Adipocyte (in vitro differentiated cells): ENCODE measurements around the gene ERVW-1.
A peak's percentile ranks its signal among the peaks of the same experiment; 100 is the strongest.
"Not testable (repeated sequence)": the region's sequence is repeated elsewhere in the genome, so short reads cannot be mapped to it uniquely, and the experiment has no call there.

Source experiments
- DNase-seq: peaks from one replicate; pipeline ENCODE4 v3.0.0-alpha.2; 2015; ENCODE audit warnings: low read depth
- H3K27me3 ChIP-seq: replicated peaks from 2 replicates; pipeline ENCODE4 v1.7.0; 2013; ENCODE audit warnings: mild to moderate bottlenecking, low read length, moderate library complexity; ENCODE audit not compliant: control insufficient read depth, insufficient read depth
- H3K36me3 ChIP-seq: 2 replicates; pipeline ENCODE4 v1.7.0; 2013; ENCODE audit warnings: low read length, mild to moderate bottlenecking, moderate library complexity; ENCODE audit not compliant: control insufficient read depth, insufficient read depth, severe bottlenecking
- H3K4me1 ChIP-seq: 2 replicates; pipeline ENCODE4 v1.7.0; 2013; ENCODE audit warnings: mild to moderate bottlenecking, low read length, moderate library complexity; ENCODE audit not compliant: control insufficient read depth, insufficient read depth
- H3K4me3 ChIP-seq: 2 replicates; pipeline ENCODE4 v1.7.0; 2013; ENCODE audit warnings: mild to moderate bottlenecking, low read length, moderate library complexity
- H3K9ac ChIP-seq: 2 replicates; pipeline ENCODE4 v1.7.0; 2013; ENCODE audit warnings: mild to moderate bottlenecking, low read length, moderate library complexity
- H3K9me3 ChIP-seq: 2 replicates; pipeline ENCODE4 v1.7.0; 2013; ENCODE audit warnings: mild to moderate bottlenecking, low read length, moderate library complexity; ENCODE audit not compliant: control insufficient read depth

Gene ERVW-1

DNA sequence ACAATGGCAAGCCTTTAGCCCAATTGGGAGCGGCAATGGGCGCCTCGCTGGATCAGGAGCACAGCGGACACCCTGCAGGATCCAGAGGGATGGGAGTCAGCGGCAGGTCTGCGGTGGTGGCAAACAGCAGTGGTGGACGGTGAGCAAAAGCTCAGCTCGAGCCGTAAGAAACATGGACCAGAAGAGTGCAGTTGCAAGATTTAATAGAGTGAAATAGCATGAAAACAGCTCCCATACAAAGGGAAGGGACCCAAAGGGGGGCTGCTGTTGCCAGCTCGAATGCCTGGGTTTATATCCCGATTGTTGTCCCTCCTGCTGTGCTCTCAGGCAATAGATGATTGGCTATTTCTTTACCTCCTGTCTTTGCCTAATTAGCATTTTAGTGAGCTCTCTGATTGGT is at the start of gene ERVW-1:
TSS of gene ERVW-1 (minus strand) at position 266 of the 400 bp plus-strand sequence. CDS start 7,565 bp downstream, outside the sequence.
- not testable (repeated sequence) for H3K4me3 ChIP-seq, H3K36me3 ChIP-seq, H3K27me3 ChIP-seq, DNase-seq, H3K9ac ChIP-seq, H3K4me1 ChIP-seq, H3K9me3 ChIP-seq

DNA sequence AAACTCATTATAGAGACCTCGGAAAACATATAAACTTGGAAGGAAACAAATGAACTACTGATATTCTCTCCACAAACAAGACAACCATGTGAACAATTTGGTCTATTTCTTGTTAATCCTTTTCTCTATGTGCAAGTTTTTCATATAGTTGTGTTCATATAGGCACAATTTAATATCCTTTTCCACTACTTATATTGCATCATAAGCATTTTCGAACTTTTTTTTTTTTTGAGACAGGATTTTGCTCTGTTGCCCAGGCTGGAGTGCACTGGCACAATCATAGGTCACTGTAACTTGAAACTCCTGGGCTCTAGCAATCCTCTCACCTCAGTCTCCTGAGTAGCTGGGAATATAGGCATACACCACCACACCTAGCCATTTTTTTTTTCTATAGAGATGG is 45.4 kb upstream of the ERVW-1 start:
- no peak for DNase-seq
- peaks cover 8% of the 10 kb centered on the region for H3K4me1 ChIP-seq
- H3K4me3 ChIP-seq, result no peak overlapping the region
- no peak overlapping the region for H3K9ac ChIP-seq
- H3K36me3 ChIP-seq, result peaks cover 8% of the 10 kb centered on the region
- H3K27me3 ChIP-seq, result no peaks in the 10 kb centered on the region
- no peaks in the 10 kb centered on the region for H3K9me3 ChIP-seq

DNA sequence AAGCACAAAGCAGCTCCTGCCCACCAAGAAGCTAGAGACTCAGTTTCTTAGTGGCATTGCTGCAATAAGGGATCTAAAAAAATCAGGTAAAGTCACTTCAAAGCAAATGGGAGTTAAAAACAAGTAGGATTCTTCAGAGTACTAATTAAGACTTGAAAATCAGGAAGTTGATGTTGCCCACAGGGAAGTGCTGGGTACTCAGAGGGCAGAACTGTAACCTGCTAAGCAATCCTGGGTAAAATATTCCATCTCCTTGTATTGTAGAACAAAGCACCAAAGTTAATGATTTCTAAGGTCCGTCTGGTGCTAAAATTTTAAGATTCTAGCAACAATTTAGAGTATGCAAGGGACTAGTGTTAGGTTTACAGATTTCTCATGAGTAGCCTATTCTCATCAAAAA is 42.3 kb upstream of the ERVW-1 start:
- Histone ChIP-seq H3K4me3 (no peak overlapping the region), H3K9ac (no peak overlapping the region), H3K27me3 (no peaks in the 10 kb centered on the region), H3K9me3 (no peaks in the 10 kb centered on the region), H3K4me1 (no peaks in the 10 kb centered on the region), H3K36me3 (peaks cover 26% of the 10 kb centered on the region)
- DNase-seq, result no peak

GRCh38 chr7:92517631-92518030 is 39.9 kb upstream of the ERVW-1 start:
- DNase-seq, result peak; percentile 22
- Histone ChIP-seq H3K4me1 (no peaks in the 10 kb centered on the region), H3K9ac (no peak overlapping the region), H3K36me3 (peaks cover 26% of the 10 kb centered on the region), H3K27me3 (no peaks in the 10 kb centered on the region), H3K4me3 (no peak overlapping the region), H3K9me3 (no peaks in the 10 kb centered on the region)

DNA sequence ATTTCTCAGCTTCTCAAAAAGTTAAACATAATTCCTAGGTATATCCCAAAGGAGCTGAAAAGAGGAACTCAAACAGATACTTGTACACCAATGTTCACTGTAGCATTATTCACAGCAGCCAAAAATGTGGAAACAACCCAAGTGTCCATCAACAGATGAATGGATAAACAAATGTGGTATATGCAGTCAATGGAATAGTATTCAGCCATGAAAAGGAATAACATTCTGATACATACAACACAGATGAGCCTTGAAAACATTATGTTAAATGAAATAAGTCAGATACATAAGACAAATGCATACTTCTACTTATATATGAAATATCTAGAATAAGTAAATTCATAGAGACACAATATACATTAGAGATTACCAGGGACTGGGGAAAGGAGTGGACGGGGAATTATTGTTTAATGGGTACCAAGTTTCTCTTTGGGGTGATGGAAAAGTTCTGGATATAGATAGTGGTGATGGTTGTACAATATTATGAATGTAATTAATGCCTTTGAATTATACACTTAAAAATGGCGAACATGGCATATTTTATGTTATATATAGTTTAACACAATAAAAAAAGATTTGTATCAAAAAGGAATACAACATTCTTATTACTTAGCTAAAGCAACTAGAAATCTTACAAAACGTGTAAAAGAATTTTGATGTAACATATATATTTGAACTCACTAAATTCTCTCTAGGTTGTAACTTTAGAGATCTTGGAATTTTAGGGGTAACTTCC is 35.6 kb upstream of the ERVW-1 start:
- Histone ChIP-seq H3K27me3 (no peaks in the 10 kb centered on the region), H3K4me3 (no peak overlapping the region), H3K36me3 (peaks cover 19% of the 10 kb centered on the region), H3K9me3 (no peaks in the 10 kb centered on the region), H3K9ac (no peak overlapping the region), H3K4me1 (no peaks in the 10 kb centered on the region)
- DNase-seq, result no peak

GRCh38 chr7:92508946-92509345 is 31.2 kb upstream of the ERVW-1 start:
- no peak for DNase-seq
- H3K27me3 ChIP-seq, result no peaks in the 10 kb centered on the region
- no peaks in the 10 kb centered on the region for H3K4me1 ChIP-seq
- H3K4me3 ChIP-seq, result no peak overlapping the region
- peaks cover 16% of the 10 kb centered on the region for H3K36me3 ChIP-seq
- no peak overlapping the region for H3K9ac ChIP-seq
- H3K9me3 ChIP-seq, result no peaks in the 10 kb centered on the region

DNA sequence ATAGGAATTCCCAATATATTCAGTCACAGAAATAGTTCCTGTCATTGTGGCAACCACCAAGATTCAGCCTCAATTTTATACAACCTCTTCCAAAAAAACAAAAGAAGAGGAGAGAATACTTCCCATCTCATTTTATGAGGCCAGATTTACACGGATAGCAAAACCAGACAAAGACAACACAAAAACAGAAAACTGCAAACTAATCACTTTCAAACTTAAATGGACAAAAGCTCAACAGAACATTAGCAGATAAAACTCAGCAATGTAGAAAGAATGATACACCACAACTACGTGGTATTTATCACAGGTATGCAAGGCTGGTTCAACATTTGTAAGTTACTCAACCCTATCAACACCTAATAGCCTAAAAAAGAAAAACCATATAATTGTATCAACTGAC is 28.6 kb upstream of the ERVW-1 start:
- no peaks in the 10 kb centered on the region for H3K4me1 ChIP-seq
- H3K9ac ChIP-seq, result no peak overlapping the region
- no peak for DNase-seq
- H3K9me3 ChIP-seq, result no peaks in the 10 kb centered on the region
- H3K4me3 ChIP-seq, result no peak overlapping the region
- peaks cover 32% of the 10 kb centered on the region for H3K36me3 ChIP-seq
- H3K27me3 ChIP-seq, result no peaks in the 10 kb centered on the region

- Histone ChIP-seq H3K27me3 (no peaks in the 10 kb centered on the region), H3K9me3 (no peaks in the 10 kb centered on the region), H3K4me3 (no peak overlapping the region), H3K4me1 (no peaks in the 10 kb centered on the region), H3K36me3 (peaks cover 50% of the 10 kb centered on the region), H3K9ac (no peak overlapping the region)
- DNase-seq, result no peak
Measured at GRCh38 chr7:92504563-92504962, 26.8 kb upstream of the ERVW-1 start.

- peaks cover 57% of the 10 kb centered on the region for H3K36me3 ChIP-seq
- DNase-seq, result no peak
- H3K9ac ChIP-seq, result no peak overlapping the region
- H3K27me3 ChIP-seq, result no peaks in the 10 kb centered on the region
- H3K9me3 ChIP-seq, result no peaks in the 10 kb centered on the region
- no peaks in the 10 kb centered on the region for H3K4me1 ChIP-seq
- no peak overlapping the region for H3K4me3 ChIP-seq
Measured at GRCh38 chr7:92503767-92504166, 26.0 kb upstream of the ERVW-1 start.

- Histone ChIP-seq H3K36me3 (peaks cover 63% of the 10 kb centered on the region), H3K9me3 (no peaks in the 10 kb centered on the region), H3K4me3 (no peak overlapping the region), H3K27me3 (no peaks in the 10 kb centered on the region), H3K9ac (no peak overlapping the region), H3K4me1 (no peaks in the 10 kb centered on the region)
- DNase-seq, result no peak
Measured at GRCh38 chr7:92498557-92498956, 20.8 kb upstream of the ERVW-1 start.

GRCh38 chr7:92496876-92497275 is 19.1 kb upstream of the ERVW-1 start:
- Histone ChIP-seq H3K9me3 (no peaks in the 10 kb centered on the region), H3K27me3 (no peaks in the 10 kb centered on the region), H3K9ac (no peak overlapping the region), H3K4me3 (no peak overlapping the region), H3K4me1 (no peaks in the 10 kb centered on the region), H3K36me3 (peaks cover 72% of the 10 kb centered on the region)
- peak; percentile 24 for DNase-seq

DNA sequence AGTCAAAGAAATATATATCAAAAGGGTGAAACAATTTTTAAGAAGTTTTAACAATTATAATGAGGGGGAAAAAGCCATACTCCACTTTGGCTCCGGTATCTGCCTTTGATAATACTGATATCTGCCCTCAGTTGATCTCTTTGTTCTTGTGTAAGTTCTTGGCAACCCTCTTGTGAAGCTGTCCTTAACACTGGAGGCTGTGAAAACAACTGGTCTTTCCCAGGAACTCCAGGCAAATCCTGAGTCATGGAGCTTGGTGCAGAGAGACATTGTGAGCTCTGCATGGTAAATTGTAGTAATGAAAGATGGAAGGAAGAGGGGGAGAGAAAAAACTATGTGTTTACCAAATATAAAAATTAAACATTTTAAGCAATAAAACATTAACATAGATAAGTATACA is 11.9 kb upstream of the ERVW-1 start:
- Histone ChIP-seq H3K27me3 (no peaks in the 10 kb centered on the region), H3K36me3 (peaks cover 57% of the 10 kb centered on the region), H3K4me1 (peaks cover 32% of the 10 kb centered on the region), H3K9ac (no peak overlapping the region), H3K9me3 (no peaks in the 10 kb centered on the region), H3K4me3 (no peak overlapping the region)
- no peak for DNase-seq
